GM21576 (cell line): Measurements from ENCODE around the gene ZFR.
"Not testable (repeated sequence)": the region's sequence is repeated elsewhere in the genome, so short reads cannot be mapped to it uniquely, and the experiment has no call there.

Source experiments
- ATAC-seq: cut with Tn5 transposase; IDR thresholded peaks from one replicate; pipeline ENCODE4 v1.9.1; 2021; ENCODE audit warnings: mild to moderate bottlenecking, moderate library complexity; ENCODE audit not compliant: unreplicated experiment

The ZFR gene

DNA sequence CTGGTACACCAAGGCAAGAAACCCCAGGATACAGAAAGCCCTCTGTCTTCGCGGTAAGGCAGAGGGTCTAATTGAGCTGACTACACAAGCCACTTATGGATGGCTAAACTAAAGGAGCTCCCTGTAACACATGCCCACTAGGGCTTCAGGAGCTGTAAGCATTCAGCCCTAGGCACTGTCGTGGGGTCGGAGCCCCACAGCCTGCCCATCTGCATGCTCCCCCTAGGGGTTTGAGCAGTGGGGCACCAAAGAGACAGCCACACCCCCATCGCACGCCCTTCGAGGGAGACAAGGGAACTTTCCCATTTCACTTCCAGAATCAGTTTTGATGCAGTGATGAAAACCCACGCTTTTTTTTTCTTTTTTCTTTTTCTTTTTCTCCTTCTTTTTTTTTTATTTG lies 120.8 kb downstream of the ZFR start:
- no peak for ATAC-seq

DNA sequence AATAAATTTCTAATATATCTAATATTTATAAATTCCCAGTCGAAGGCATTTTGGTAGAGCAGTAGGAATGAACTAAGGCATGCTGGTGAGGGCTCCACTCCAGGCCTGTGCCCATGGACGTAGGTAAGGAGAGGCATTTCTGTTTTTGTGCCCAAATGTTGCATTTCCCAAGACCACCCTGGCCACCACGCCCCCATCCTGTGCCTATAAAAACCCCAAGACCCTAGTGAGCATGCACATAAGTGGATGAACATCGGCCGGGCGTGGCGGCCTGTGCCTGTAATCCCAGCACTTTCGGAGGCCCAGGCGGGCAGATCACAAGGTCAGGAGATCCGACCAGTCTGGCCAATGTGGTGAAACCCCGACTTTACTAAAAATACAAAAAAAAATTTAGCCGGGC lies 121.7 kb downstream of the ZFR start:
- no peak for ATAC-seq

DNA sequence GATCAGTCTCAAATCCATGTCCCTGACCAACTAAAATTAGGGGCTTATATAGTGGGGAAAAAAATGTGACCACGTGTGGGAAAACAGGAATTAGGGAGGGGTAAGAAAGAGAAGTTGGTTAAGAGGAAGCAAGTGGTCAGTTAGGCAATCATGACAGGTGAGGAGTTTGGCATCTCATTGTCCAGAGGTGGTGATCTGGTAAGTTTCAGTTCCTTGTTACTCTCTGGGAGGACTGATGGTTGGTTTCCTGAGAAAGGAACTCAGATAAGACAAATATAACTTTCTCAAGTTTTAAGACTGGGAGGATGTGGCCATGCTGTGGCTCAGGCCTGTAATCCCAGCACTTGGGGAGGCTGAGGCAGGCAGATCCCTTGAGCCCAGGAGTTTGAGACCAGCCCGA lies 122.8 kb downstream of the ZFR start:
- ATAC-seq, result not testable (repeated sequence)

DNA sequence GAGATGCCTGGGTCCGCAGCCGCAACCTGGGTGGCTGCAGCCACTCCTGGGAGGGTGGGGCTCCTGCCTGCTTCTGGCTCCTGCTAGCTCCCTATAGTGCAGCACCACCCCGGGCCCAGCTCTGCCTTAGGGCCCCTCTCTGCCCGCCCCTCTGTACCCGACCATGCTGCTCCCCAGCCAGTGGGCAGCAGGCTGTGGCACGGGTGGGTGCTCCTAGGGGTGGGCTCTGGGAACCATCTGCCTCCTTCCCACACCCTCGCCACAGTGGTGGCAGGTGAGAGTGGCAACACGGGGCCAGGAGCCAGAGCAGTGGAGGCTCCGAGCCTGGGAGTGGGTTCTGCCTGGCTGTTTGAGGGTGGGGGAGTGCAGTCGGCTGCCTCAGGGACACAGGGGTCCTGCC lies 124.0 kb downstream of the ZFR start:
- ATAC-seq, result no peak

DNA sequence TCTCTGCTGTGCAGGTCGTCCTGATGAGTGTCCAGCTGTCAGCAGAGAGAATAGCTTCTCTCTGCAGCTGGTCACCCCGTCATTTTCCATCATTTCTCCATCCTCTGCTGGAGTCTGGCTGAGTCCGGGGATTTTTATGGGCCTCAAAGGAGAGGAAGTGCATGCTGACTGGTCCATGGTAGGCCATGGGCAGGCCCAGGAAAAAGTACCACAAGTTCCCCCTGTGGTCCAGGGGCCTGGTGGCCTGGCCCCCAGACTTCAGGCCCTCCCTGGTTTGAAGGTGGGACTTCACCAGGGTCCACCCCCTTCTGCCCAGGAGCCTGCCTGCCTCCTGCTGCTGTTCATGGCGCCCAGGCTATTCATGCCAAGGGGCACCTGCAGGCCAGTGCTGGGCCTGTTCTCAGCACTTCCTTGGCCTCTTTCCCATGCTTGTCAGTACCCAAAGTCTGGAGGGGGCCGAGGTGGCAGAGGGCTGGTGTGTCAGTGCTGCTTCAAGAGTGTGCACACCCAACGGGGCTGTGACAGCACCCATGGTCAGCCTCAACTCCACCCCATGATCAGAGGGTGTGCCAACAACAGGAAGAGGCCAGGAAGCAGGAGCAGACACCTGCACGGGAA lies 124.5 kb downstream of the ZFR start:
- no peak for ATAC-seq

DNA sequence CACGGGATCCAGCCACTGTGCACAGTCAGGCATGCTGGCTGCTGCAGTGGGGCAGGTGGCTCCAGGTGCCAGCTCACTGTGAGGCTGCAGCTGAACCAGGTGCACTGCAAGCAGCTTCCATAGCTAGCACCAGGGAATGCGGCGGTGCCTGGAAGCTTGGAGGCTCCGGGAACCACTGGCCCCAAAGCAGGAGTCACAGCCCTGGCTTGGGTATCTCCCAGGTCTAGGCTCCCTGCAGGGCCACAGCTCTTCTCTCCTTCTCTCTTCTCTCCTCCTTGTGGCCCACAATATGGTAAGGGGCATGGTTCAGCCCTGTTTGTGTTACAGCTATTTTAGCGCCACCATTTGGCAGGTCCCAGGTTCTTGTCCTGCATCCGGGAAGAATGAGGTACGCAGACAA lies 125.1 kb downstream of the ZFR start:
- ATAC-seq, result no peak

DNA sequence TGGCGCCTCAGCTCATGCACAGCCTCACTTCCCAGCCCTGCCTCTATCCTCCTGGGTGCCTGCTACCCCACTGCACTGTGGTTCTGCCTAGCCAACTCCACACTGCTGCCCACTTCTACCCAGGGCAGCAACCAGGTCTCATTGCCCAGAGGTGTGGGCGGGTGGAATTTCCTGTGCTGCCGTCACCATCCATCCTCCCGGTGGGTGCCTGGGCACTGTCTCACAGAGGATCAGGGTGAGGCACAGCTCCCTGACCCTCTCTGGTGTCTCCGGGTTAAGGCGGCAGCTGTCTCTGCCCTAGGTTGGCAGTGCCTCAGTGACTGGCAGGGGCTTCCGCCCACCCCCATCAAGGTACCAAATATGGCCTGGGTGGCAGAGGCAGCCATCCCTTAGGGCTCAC lies 127.5 kb downstream of the ZFR start:
- ATAC-seq, result no peak

DNA sequence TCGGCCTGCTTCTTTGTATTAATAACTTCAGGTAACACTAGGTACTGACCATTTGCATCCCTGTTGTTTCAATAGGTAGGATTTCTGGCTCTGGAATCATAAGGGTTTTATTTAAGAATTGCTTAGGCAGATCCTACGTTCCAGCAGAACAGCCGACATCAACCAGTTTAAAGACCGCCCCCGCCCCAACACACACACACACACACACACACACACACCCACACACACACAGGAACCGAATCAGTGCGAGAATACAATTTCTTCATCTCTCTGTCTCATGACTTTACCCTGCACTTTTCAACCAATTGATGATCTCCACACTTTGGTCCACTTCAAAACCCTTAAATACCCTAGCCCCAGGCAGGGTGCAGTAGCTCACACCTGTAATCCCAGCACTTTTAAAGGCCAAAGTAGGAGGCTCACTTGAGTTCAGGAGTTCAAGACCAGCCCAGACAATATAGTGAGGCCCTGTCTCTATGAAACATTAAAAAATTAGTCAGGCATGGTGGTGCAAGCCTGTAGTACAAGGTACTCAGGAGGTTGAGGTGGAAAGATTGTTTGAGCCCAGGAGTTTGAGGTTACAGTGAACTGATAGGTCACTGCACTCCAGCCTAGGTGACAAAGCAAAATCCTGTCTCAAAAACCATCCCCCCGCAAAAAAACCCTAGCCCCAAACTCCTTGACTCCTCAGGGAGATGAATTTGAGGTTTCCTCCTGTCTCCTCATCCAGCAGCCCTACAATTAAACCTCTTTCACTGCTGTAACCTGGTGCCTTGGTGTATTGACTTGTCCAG lies 129.1 kb downstream of the ZFR start:
- ATAC-seq, result no peak

DNA sequence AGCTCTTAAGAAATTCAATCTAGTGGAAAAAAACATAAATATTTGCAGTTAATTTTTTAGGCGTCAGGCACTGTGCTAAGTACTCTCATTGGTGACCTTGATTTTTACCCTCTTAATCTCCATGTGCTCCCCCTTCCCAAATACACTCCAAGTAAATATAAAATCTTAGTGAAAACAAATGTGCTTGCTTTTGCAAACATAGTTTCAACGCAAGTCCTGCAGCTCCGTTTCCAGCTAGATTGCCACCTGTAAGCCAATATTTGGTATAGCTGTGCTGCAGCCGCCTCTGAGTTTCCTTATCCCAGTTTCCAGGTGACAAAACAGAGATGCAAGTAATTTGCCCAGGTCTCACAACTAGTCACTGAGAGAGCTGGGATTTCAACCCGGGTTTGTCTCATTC lies 129.9 kb downstream of the ZFR start:
- ATAC-seq, result no peak

DNA sequence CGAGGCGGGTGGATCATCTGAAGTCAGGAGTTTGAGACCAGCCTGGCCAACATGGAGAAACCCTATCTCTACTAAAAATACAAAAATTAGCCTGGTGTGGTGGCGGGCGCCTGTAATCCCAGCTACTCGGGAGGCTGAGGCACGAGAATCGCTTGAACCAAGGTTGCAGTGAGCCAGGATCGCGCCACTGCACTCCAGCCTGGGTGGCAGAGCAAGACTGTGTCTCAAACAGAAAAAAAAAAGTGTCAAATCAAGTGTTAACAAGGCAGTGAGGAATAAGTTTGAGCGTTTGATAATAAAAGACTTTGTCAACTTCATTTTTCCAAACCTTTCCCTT lies 130.4 kb downstream of the ZFR start:
- ATAC-seq, result not testable (repeated sequence)

DNA sequence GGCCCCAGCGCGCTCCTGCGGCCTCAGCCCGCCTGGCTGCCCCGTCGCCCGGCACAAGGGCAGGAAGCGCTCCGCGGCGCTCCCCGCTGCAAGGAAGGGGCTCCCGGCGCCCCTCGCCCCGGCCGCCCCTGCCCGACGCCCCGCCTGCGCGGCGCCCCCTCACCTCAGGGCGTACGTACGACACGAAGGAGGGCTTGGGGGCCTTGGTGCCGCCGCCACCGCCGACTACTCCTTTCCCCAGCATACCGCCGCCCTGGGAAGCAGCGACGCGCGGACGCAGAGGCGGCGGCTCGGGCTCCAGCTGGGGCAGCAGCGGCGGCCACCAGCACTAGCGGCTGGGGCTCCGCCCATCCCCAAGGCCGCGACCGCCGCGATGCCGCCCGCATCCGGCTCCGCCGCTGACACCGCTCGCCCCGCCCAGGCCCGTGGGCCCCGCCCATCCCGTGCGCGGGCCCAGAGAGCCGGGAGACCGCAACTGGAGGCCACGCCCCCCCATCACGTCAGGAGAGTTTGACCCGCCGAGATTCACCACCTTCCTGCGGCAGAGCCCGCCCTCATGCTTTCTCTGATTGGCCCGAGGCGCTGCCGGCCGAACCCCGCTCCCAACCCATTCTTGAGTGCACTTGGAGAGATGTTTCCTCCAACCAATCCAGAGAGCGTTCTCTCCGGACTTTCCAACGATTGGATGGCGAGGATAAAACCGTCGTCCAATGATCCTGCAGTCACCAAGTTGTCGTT lies 131.8 kb downstream of the ZFR start, which contains the start of gene MTMR12:
Gene MTMR12, minus strand, starts transcription at position 345 of the 738 bp plus-strand sequence. Its CDS starts 101 bp downstream, at position 244.
- ATAC-seq, result peak; percentile 90

DNA sequence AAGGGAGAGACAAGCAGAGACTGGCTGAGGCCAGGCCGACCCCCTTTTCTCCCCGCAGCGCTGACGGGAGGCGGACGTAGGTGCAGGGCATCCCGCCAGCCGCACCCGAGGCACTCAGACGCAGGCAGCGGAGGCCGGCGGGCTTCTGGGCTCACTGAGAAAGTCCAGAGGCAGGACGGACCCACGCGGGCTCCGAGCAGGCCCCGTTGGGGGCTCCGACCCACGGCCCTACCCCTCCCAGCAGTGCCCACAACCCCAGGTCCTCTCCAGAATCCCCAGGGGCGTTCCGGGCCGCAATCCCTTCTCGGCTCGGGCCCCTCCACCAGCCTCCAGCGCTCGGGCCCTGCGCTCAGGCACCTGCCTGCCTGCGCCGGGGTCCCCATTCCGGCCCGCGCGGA lies 132.3 kb downstream of the ZFR start:
- peak; percentile 26 for ATAC-seq

DNA sequence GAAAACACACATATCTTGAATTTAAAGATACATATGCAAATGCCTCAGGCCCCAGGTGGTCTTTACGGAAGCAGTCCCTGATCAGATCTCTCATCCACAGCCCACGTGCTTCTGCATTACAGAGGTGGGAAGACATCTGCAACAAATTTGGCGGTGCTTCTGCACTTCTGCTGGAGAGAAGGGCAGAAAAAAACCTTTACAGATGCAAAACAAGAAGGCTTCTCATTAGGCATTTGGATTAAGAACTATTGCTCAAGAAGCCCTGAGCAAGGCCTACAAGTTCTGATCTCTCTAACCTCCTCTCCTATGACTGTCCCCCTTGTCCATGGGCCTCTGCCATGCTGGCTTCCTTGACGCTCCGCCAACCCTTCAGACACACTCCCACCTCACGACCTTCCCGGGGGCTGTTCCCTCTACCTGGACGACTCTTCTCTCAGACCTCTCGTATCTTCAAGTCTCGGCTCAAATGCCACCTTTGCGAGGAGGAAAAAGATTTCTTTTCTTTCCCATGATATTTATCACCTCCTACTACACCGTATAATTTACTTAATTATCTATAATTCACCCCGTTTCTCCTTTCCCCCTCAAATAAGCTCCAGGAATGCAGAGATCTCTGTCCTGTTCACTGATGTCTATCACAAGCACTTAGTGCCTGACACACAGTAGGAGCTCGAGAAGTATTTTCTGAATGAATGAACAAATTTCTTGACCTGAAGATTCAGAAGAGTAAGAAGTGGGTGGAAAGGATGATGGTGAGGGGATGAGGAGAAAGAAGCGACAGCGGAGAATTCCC lies 132.9 kb downstream of the ZFR start:
- ATAC-seq, result no peak

DNA sequence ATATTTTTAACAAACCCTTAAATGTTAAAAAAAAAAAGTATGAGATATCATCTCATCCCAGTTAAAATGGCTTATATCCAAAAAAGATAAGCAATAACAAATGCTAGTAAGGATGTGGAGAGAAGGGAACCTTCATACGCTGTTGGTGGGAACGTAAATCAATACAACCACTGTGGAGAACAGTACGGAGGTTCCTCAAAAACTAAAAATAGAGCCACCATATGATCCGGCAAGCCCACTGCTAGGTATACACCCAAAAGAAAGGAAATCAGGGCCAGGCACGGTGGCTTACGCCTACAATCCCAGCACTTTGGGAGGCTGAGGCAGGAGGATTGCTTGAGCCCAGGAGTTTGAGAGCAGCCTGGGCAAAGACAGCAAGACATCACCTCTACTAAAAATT lies 134.8 kb downstream of the ZFR start:
- ATAC-seq, result no peak

DNA sequence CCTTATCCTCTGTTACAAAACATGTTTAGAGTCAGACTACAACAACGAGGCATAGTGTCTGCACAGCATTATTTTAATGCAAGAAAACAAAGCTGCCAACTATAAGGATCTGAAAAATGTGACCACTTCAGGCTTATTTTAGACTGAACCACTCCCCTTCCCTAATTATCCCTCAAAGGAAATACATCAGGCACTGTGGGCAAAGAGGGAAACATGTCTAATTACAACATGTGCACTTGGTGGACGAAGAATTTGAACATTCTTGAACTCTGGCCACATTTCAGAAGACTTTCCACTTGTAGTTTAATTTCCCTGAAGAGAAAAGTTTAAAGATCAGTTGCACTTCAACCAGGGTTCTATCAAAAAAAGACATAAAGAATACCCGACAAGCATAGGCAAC lies 135.6 kb downstream of the ZFR start:
- no peak for ATAC-seq

DNA sequence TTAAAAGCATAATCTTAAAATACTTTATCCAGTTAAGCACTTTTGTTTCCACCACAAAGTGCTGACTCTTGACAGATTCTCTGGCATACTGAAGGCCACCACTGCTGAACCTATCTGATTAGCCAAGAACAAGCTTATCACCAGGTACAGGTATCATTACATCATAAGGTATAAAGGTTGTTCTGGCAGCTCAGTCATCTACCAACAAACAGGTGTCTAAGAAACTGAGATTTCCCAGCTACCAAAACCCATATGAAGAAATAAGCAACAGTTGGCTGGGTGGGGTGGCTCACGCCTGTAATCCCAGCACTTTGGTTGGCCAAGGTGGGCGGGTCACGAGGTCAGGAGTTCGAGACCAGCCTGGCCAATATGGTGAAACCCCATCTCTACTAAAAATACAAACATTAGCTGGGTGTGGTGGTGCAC lies 136.8 kb downstream of the ZFR start:
- no peak for ATAC-seq

DNA sequence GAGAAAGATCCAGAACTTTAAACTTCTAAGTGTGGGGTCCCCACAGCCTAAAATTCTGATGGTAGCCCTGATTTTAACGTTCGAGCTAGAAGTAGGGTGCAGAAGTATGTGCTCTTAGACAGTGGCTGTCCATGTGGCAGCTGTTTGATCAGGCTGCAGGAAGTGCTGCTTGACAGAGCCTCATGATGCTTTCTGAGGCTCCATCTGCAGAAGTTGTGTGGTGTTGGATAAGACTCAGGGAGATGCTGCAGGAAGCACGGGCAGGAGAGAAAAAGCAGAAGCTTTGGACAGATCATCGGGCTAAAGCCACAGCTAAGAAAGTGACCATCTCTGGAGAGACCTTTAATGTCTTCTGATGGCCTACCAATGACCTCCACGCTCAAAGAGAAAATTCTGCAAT lies 139.9 kb downstream of the ZFR start:
- ATAC-seq, result no peak
